T-helper 17 cell (primary cell): Measurements from ENCODE around the gene IGFBP7. TPM values are rescaled to one million over a fixed set of nuclear protein-coding genes. Genes with fewer than 3 reads are reported as not detected.

Experiments
- ATAC-seq: fragments of 150-1000 bp; cut with Tn5 transposase; 2 replicates; pipeline ENCODE4 v1.10.0; 2021; ENCODE audit warnings: mild to moderate bottlenecking, moderate library complexity
- DNase-seq, 3 donors: peaks; one replicate each; pipeline versions ENCODE4 v3.0.0 to v3.0.0-alpha.2; 2020 to 2021
- H3K9me3 ChIP-seq: one replicate; pipeline ENCODE4 v1.7.0; 2013; ENCODE audit warnings: low read length, mild to moderate bottlenecking; ENCODE audit not compliant: control insufficient read depth, poor library complexity, severe bottlenecking
- H3K27ac Mint-ChIP-seq: one replicate; pipeline ENCODE4 v1.8.0; 2022; ENCODE audit warnings: mild to moderate bottlenecking, moderate library complexity, mixed read lengths
- H3K27me3 Mint-ChIP-seq: one replicate; pipeline ENCODE4 v1.8.0; 2022; ENCODE audit warnings: mixed read lengths
- H3K36me3 Mint-ChIP-seq: one replicate; pipeline ENCODE4 v1.8.0; 2022; ENCODE audit warnings: low read depth, mixed read lengths
- H3K4me1 Mint-ChIP-seq: one replicate; pipeline ENCODE4 v1.8.0; 2022; ENCODE audit warnings: mild to moderate bottlenecking, mixed read lengths
- H3K4me3 Mint-ChIP-seq: one replicate; pipeline ENCODE4 v1.8.0; 2022; ENCODE audit warnings: mild to moderate bottlenecking, moderate library complexity, mixed read lengths
- total RNA-seq, 4 donors: library from RNA in 2 of 4; stranded (reverse) in 2 of 4; gene quantifications; one replicate each; pipeline ENCODE4 v1.2.3 and lab custom pipeline; 2022 to 2026

The IGFBP7 gene
- total RNA-seq, 2 donors from 2014 or later = 0.22 to 0.37 TPM

DNA sequence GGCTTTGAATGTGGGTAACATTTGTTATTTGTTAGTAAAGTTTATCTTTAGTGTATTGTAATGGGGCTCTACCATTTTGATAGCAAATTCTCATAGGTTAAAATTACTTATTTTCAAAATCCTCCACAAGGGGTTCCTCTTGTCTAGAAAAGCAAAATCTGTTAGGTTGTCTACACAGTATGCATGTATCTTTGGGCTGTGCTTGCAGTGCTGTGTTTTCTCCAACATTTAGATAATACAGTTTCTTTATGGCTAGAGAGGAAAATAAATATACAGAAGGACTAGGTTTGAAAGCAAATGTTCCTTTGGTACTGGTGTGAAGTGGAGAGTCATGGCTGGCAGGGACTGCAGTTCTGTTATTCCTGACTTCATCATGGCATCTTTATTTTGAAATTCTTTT, 91.2 kb downstream of the IGFBP7 start:
- H3K9me3 ChIP-seq = no peaks in the 10 kb centered on the region
- H3K27ac Mint-ChIP-seq = peak overlapping the region; percentile 14

DNA sequence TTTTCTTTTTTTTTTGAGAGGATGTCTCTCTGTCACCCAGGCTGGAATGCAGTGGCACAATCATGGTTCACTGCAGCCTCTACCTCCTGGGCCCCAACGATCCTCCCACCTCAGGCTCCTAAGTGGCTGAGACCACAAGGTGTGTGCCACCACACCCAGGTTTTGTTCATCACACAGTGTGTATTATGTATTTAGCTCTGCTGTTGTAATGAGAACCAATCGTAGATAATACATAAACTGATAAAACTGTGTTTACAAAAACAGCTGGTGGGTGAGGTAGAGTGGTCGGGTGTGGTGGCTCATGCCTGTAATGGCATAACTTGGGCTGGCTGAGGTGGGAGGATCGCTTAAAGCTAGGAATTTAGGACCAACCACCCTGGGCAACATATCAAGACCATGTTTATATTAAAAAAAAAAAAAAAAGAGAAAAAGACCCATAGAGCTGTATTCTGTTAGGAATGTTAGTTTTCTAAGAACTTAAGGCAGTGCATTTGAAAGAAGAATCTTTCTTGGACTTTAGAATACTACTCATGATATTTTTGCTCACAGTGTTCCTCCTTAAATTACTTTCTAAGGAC, 96.6 kb downstream of the IGFBP7 start:
- H3K9me3 ChIP-seq = no peaks in the 10 kb centered on the region
- no peak overlapping the region for H3K27ac Mint-ChIP-seq
- H3K27me3 Mint-ChIP-seq = no peaks in the 10 kb centered on the region
- no peak overlapping the region for H3K4me3 Mint-ChIP-seq
- no peak for ATAC-seq
- DNase-seq = no peak
- H3K36me3 Mint-ChIP-seq = peaks cover 21% of the 10 kb centered on the region
- peaks cover 18% of the 10 kb centered on the region for H3K4me1 Mint-ChIP-seq

More for the DNA sequence above, 91.2 kb downstream of the IGFBP7 start:
- Mint-ChIP-seq H3K4me3 (no peak overlapping the region), H3K4me1 (peaks cover 13% of the 10 kb centered on the region), H3K27me3 (no peaks in the 10 kb centered on the region), H3K36me3 (peaks cover 19% of the 10 kb centered on the region)
- ATAC-seq (no peak), DNase-seq (no peak)

DNA sequence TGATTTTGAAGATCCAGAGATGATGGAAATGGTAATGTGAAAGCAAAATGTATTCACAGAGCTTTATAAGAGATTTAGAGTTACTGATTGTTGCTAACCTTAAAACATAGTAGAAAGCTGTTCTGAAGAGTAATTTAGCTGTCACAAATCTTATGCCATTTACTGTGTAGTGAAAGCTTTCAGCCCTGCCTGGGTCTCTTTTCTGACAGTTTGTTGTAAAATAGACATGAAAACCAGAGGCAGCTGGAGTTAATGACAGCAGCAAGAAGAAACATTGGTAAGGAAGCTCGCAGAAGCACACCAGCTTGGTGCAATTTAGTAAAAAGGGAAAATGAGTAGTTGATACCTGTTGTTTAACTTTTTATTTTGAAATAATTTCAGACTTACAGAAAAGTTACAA, 110.4 kb downstream of the IGFBP7 start:
- no peak for ATAC-seq
- Mint-ChIP-seq H3K4me1 (peaks cover 14% of the 10 kb centered on the region), H3K27me3 (no peaks in the 10 kb centered on the region), H3K27ac (peak overlapping the region; percentile 4), H3K36me3 (peaks cover 9% of the 10 kb centered on the region), H3K4me3 (no peak overlapping the region)
- no peak for DNase-seq
- H3K9me3 ChIP-seq = no peaks in the 10 kb centered on the region

DNA sequence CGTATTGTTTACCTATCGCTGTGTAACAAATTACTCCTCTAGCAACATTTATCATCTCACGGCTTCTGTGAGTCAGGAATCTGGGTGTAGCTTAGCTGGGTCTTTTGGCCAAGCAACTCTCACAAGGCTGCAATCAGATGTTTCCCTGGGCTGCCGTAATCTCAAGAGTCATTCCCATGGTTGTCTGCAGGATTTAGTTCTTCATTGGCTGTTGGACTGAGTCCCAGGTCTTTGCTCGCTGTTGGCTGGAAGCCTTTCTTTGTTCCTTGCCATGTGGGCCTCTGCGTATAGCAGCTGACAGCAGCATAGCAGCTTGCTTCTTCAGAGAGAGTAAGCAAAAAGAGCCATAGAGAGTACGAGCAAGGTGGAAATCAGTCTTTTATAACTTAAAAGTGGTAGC, 114.7 kb downstream of the IGFBP7 start:
- no peak for ATAC-seq
- H3K9me3 ChIP-seq = no peaks in the 10 kb centered on the region
- peaks cover 12% of the 10 kb centered on the region for H3K36me3 Mint-ChIP-seq
- H3K4me1 Mint-ChIP-seq = peaks cover 26% of the 10 kb centered on the region
- no peak for DNase-seq
- peak overlapping the region; percentile 47 for H3K27ac Mint-ChIP-seq
- H3K4me3 Mint-ChIP-seq = no peak overlapping the region
- no peaks in the 10 kb centered on the region for H3K27me3 Mint-ChIP-seq

DNA sequence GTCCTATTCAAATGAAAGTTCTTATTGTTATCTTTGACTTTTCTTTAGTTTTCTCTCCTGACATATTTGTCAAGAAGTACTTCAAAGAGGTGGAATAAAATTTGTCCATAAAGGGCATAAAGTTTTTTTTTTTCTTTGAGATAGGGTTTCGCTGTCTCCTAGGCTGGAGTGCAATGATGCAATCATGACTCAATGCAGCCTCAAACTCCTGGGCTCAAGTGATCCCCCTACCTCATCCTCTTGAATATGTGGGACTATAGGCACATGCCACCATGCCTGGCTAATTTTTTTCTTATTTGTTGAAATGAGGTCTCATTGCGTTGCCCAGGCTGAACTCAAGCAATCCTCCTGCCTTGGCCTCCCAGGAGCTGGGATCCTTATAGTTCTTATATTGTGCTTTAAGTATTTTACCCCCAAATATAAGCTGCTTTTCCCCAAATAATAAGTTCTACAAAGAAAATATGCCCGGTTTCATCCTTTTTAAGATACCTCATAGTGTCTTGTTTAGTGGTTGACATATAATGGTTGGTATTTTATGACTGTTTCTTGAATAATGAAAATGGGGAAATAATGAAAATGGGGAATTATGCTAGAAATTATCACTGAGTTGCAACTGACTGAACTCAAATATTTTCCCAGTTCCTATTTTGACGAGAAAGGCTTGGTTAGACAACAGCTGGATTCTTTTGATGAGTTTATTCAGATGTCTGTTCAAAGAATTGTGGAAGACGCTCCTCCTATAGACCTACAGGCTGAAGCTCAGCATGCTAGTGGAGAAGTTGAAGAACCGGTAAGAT, 119.9 kb downstream of the IGFBP7 start:
- no peaks in the 10 kb centered on the region for H3K27me3 Mint-ChIP-seq
- ATAC-seq = no peak
- peaks cover 29% of the 10 kb centered on the region for H3K4me1 Mint-ChIP-seq
- no peak overlapping the region for H3K4me3 Mint-ChIP-seq
- H3K36me3 Mint-ChIP-seq = peaks cover 2% of the 10 kb centered on the region
- H3K9me3 ChIP-seq = no peaks in the 10 kb centered on the region
- no peak for DNase-seq
- H3K27ac Mint-ChIP-seq = peak overlapping the region; percentile 66

DNA sequence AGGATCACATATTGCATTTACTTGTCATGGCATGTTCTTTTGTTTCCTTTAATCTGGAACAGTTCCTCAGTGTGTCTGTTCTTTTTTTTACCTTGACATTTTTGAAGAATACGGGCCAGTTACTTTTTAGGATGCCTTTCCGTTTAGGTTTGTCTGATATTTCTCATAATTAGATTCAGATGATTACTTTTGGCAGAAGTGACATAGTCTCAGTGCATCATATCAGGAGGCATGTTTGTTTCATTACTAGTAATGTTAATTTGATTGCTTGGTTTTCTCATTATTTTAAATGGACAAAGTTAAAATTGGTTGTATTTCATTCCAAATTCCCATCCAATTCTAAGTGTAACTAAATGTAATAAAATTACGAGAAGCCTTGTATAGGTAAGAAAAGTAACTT, 123.2 kb downstream of the IGFBP7 start:
- no peak overlapping the region for H3K27ac Mint-ChIP-seq
- no peaks in the 10 kb centered on the region for H3K9me3 ChIP-seq
- DNase-seq (no peak), ATAC-seq (no peak)
- no peaks in the 10 kb centered on the region for H3K27me3 Mint-ChIP-seq
- H3K36me3 Mint-ChIP-seq = peaks cover 7% of the 10 kb centered on the region
- H3K4me3 Mint-ChIP-seq = no peak overlapping the region
- H3K4me1 Mint-ChIP-seq = peaks cover 42% of the 10 kb centered on the region

DNA sequence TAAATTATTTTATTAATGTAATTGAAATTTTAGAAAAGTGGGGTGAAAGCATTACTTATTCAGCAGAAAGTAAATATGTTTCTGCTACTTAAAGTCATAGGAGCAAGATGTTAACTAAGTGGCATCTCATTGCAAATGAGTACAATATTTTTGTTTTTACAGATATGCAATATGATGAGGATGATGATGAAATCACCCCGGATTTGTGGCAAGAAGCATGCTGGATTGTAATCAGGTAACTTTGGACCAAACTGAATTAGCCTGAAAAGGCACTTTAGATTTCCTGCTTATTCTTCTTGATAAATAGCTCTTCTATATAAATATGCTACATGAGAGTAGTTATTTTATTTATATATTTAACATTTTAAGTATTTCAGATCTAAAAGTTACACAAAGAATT, 124.0 kb downstream of the IGFBP7 start:
- DNase-seq (no peak), ATAC-seq (no peak)
- Mint-ChIP-seq H3K27ac (no peak overlapping the region), H3K4me3 (no peak overlapping the region), H3K4me1 (peaks cover 40% of the 10 kb centered on the region), H3K27me3 (no peaks in the 10 kb centered on the region), H3K36me3 (peaks cover 4% of the 10 kb centered on the region)
- no peaks in the 10 kb centered on the region for H3K9me3 ChIP-seq

DNA sequence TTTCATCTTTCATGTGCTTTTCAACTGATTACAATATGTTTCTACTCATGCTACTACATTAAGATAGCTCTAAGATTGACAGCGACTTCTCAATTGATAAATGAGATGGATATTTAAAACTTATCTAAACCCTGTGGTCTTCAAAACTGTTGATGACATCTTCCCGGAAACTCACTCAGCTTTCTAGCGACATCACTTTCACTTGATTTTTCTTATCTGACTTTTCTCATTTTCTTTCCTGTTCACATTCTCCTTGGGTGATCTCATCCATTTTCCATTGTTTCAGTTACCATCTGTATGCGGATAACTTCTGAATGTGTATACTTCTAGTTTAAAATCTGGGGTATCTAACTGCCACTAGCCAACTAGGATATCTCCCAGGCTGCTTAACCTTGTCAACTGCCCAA, 128.4 kb downstream of the IGFBP7 start:
- Mint-ChIP-seq H3K27me3 (no peaks in the 10 kb centered on the region), H3K36me3 (peaks cover 6% of the 10 kb centered on the region), H3K27ac (peak overlapping the region; percentile 89), H3K4me3 (peak overlapping the region; percentile 80), H3K4me1 (peaks cover 52% of the 10 kb centered on the region)
- no peak for DNase-seq
- no peak for ATAC-seq
- no peaks in the 10 kb centered on the region for H3K9me3 ChIP-seq

Other genes with a start within 250 kb of the IGFBP7 start
- 10 to 100 TPM; 56.6 to 66.3 TPM for gene REST, start 202.5 kb downstream of the IGFBP7 start, total RNA-seq
- gene NOA1, start 132.8 kb downstream of the IGFBP7 start, total RNA-seq = 10 to 100 TPM; 15.1 to 15.6 TPM
- 10 to 100 TPM; 77.7 to 88.2 TPM for gene POLR2B, start 131.5 kb downstream of the IGFBP7 start, total RNA-seq